ENCODE measurements around the gene PKDCC. TPM values are rescaled to one million over a fixed set of nuclear protein-coding genes. Genes with fewer than 3 reads are reported as not detected.
"Not testable (repeated sequence)": the region's sequence is repeated elsewhere in the genome, so short reads cannot be mapped to it uniquely, and the experiment has no call there.

Gene PKDCC
- total RNA-seq, 4 donors from 2014 or later, result 34.1 to 244 (median 109) TPM

- H3K4me1 ChIP-seq, result no peaks in the 10 kb centered on the region
- no peak for DNase-seq
- TF ChIP-seq POLR2A (IDR thresholded peaks at IDR 0.05) (no peak), CTCF (IDR thresholded peaks at IDR 0.05) (no peak)
- intact Hi-C loops (cut with DNase I; ENCODE audit: low total_unique reads), result no loop called here
- H3K9me3 ChIP-seq, result no peaks in the 10 kb centered on the region
- H3K27me3 ChIP-seq, result no peaks in the 10 kb centered on the region
- no peak overlapping the region for H3K4me3 ChIP-seq
- H3K27ac ChIP-seq, result no peak overlapping the region
- no peaks in the 10 kb centered on the region for H3K36me3 ChIP-seq
These were observed 26.1 kb downstream of the PKDCC start for GRCh38 chr2:42073739-42074503.

- no peaks in the 10 kb centered on the region for H3K4me1 ChIP-seq
- no peak overlapping the region for H3K4me3 ChIP-seq
- no peaks in the 10 kb centered on the region for H3K27me3 ChIP-seq
- intact Hi-C loops (cut with DNase I; ENCODE audit: low total_unique reads), result no loop called here
- no peaks in the 10 kb centered on the region for H3K36me3 ChIP-seq
- H3K27ac ChIP-seq, result no peak overlapping the region
- no peak for DNase-seq
- no peak for TF ChIP-seq POLR2A (IDR thresholded peaks at IDR 0.05)
- TF ChIP-seq CTCF (IDR thresholded peaks at IDR 0.05), result no peak
- no peaks in the 10 kb centered on the region for H3K9me3 ChIP-seq
These were observed 26.8 kb downstream of the PKDCC start for GRCh38 chr2:42074661-42075060.

GRCh38 chr2:42076357-42077225 lies 28.8 kb downstream of the PKDCC start:
- H3K27me3 ChIP-seq, result no peaks in the 10 kb centered on the region
- no peaks in the 10 kb centered on the region for H3K36me3 ChIP-seq
- H3K4me3 ChIP-seq, result no peak overlapping the region
- intact Hi-C loops (cut with DNase I; ENCODE audit: low total_unique reads), result no loop called here
- TF ChIP-seq POLR2A (IDR thresholded peaks at IDR 0.05), result no peak
- no peak for TF ChIP-seq CTCF (IDR thresholded peaks at IDR 0.05)
- H3K9me3 ChIP-seq, result no peaks in the 10 kb centered on the region
- H3K27ac ChIP-seq, result no peak overlapping the region
- DNase-seq, result no peak
- no peaks in the 10 kb centered on the region for H3K4me1 ChIP-seq

- no peak for TF ChIP-seq POLR2A (IDR thresholded peaks at IDR 0.05)
- peak; percentile 8 to 30 (median 16) for TF ChIP-seq CTCF (IDR thresholded peaks at IDR 0.05)
- intact Hi-C loops (cut with DNase I; ENCODE audit: low total_unique reads), result no loop called here
These were observed 29.5 kb downstream of the PKDCC start for GRCh38 chr2:42077343-42077742.

GRCh38 chr2:42079737-42080287 lies 32.0 kb downstream of the PKDCC start:
- no peak for DNase-seq
- TF ChIP-seq POLR2A (IDR thresholded peaks at IDR 0.05) (no peak), CTCF (IDR thresholded peaks at IDR 0.05) (no peak)
- Histone ChIP-seq H3K4me3 (no peak overlapping the region), H3K36me3 (no peaks in the 10 kb centered on the region), H3K9me3 (no peaks in the 10 kb centered on the region), H3K4me1 (no peaks in the 10 kb centered on the region), H3K27ac (no peak overlapping the region), H3K27me3 (no peaks in the 10 kb centered on the region)
- intact Hi-C loops (cut with DNase I; ENCODE audit: low total_unique reads), result no loop called here

More at GRCh38 chr2:42077343-42077742, 29.5 kb downstream of the PKDCC start:
- Histone ChIP-seq H3K27ac (no peak overlapping the region), H3K36me3 (no peaks in the 10 kb centered on the region), H3K27me3 (no peaks in the 10 kb centered on the region), H3K9me3 (no peaks in the 10 kb centered on the region), H3K4me3 (no peak overlapping the region), H3K4me1 (no peaks in the 10 kb centered on the region)
- DNase-seq, result no peak

- DNase-seq; H3K9me3 ChIP-seq; H3K4me1 ChIP-seq; H3K36me3 ChIP-seq; H3K27ac ChIP-seq; intact Hi-C loops (cut with DNase I; ENCODE audit: low total_unique reads); H3K4me3 ChIP-seq; H3K27me3 ChIP-seq: not testable (repeated sequence)
These were observed 33.3 kb downstream of the PKDCC start for GRCh38 chr2:42081151-42081550.
